HCT116 (cell line): ENCODE results near the gene RGS11. TPM values are rescaled to one million over a fixed set of nuclear protein-coding genes. Genes with fewer than 3 reads are reported as not detected.

Experiments used
- ATAC-seq: fragments of 200-7000 bp; cut with Tn5 transposase; 2 replicates; pipeline ENCODE4 v1.9.1; 2020; ENCODE audit warnings: mild to moderate bottlenecking, moderate library complexity
- BruUV-seq: library from RNA; stranded (reverse); fragments of 400-500 nt; replicated peaks from 2 replicates; lab custom pipeline; 2021; lab: Mats Ljungman, UMichigan
- CTCF ChIA-PET: fragments of 300-600 bp; sonication (Branson Sonifier 250); formaldehyde crosslinking; loops from one replicate; lab custom pipeline; 2021; ENCODE audit warnings: antibody characterized with exemption; lab: Charles Lee
- POLR2A ChIA-PET: fragments of 300-600, 350-600 bp; sonication (Branson Sonifier 250); formaldehyde crosslinking; loops from one replicate; lab custom pipeline; 2021; ENCODE audit warnings: antibody characterized with exemption; lab: Charles Lee
- RAD21 ChIA-PET, 2 experiments: fragments of 300-600 bp; sonication (Branson Sonifier 250); formaldehyde crosslinking; loops; one replicate each; lab custom pipeline; 2023; ENCODE audit warnings: low total read pairs in 2 of 2; ENCODE audit not compliant: uncharacterized antibody in 2 of 2, unreplicated experiment in 2 of 2, low non-redundant PET in 1 of 2; lab: Charles Lee
- DNase-seq: peaks from one replicate; pipeline ENCODE4 v3.0.0-alpha.2; 2010; ENCODE audit warnings: low read depth, low spot score
- H2AFZ ChIP-seq: fragments of 200-600 bp; shearing (Covaris generic), sonication (generic); 2 replicates; pipeline ENCODE4 v1.6.1; 2017; ENCODE audit warnings: low read depth, mixed run types, mixed read lengths, antibody characterized with exemption, low read length; ENCODE audit not compliant: poor library complexity, severe bottlenecking
- H3K27ac ChIP-seq: 2 replicates; pipeline ENCODE4 v1.5.1; 2012; ENCODE audit warnings: low read depth, low read length
- H3K27me3 ChIP-seq: fragments of 200-600 bp; sonication (generic); 2 replicates; pipeline ENCODE4 v1.6.1; 2016; ENCODE audit warnings: mixed run types, low read length, mixed read lengths; ENCODE audit not compliant: insufficient read depth
- H3K36me3 ChIP-seq, 2 experiments: fragments of 200-500 bp in 1 of 2; fragments of 200-600 bp in 1 of 2; sonication (Bioruptor generic) in 1 of 2; sonication (generic) in 1 of 2; 2 replicates each; pipeline versions ENCODE4 v1.5.1 to v1.6.1; 2014 to 2016; ENCODE audit warnings: low read length in 2 of 2, inconsistent platforms in 1 of 2, mixed read lengths in 1 of 2, mixed run types in 1 of 2; ENCODE audit not compliant: insufficient read depth in 2 of 2, control insufficient read depth in 1 of 2
- H3K4me1 ChIP-seq, 2 experiments: fragments of 200-600 bp in 1 of 2; sonication (generic) in 1 of 2; 2 replicates each; pipeline versions ENCODE4 v1.5.1 to v1.6.1; 2012 to 2017; ENCODE audit warnings: low read length in 2 of 2, inconsistent platforms in 1 of 2, mild to moderate bottlenecking in 1 of 2, mixed read lengths in 1 of 2, mixed run types in 1 of 2, moderate library complexity in 1 of 2; ENCODE audit not compliant: insufficient read depth in 2 of 2, control insufficient read depth in 1 of 2
- H3K4me2 ChIP-seq: fragments of 200-600 bp; sonication (generic); 2 replicates; pipeline ENCODE4 v1.6.1; 2017; ENCODE audit warnings: mixed run types, low read length, mixed read lengths
- H3K4me3 ChIP-seq, 2 experiments: fragments of 200-600 bp in 1 of 2; sonication (generic) in 1 of 2; replicated peaks in 1 of 2; 2 replicates each; pipeline ENCODE4 v1.5.1; 2011 to 2016; ENCODE audit warnings: low read length in 2 of 2, control low read depth in 1 of 2, low read depth in 1 of 2, mild to moderate bottlenecking in 1 of 2, mixed read lengths in 1 of 2, mixed run types in 1 of 2
- H3K79me2 ChIP-seq: fragments of 200-600 bp; sonication (generic); 2 replicates; pipeline ENCODE4 v1.6.1; 2017; ENCODE audit warnings: mild to moderate bottlenecking, mixed run types, low read length, moderate library complexity, mixed read lengths; ENCODE audit not compliant: insufficient read depth
- H3K9ac ChIP-seq: fragments of 200-600 bp; sonication (generic); 2 replicates; pipeline ENCODE4 v1.6.1; 2016; ENCODE audit warnings: low read length, mixed read lengths
- H3K9me2 ChIP-seq: fragments of 200-600 bp; sonication (generic), shearing (Covaris generic); 2 replicates; pipeline ENCODE4 v1.6.1; 2017; ENCODE audit warnings: mixed run types, mild to moderate bottlenecking, moderate library complexity; ENCODE audit not compliant: insufficient read depth
- H3K9me3 ChIP-seq, 2 experiments: fragments of 200-500 bp in 1 of 2; fragments of 200-600 bp in 1 of 2; sonication (Bioruptor generic) in 1 of 2; sonication (generic) in 1 of 2; 2 replicates each; pipeline ENCODE4 v1.6.1; 2014 to 2017; ENCODE audit warnings: low read length in 2 of 2, mixed read lengths in 2 of 2, inconsistent platforms in 1 of 2, low read depth in 1 of 2, mild to moderate bottlenecking in 1 of 2, mixed run types in 1 of 2, moderate library complexity in 1 of 2; ENCODE audit not compliant: control insufficient read depth in 1 of 2, insufficient read depth in 1 of 2
- H4K20me1 ChIP-seq: fragments of 200-600 bp; sonication (generic), shearing (Covaris generic); 2 replicates; pipeline ENCODE4 v1.6.1; 2017; ENCODE audit warnings: mixed run types, mild to moderate bottlenecking, moderate library complexity; ENCODE audit not compliant: insufficient read depth
- CBX3 ChIP-seq: IDR thresholded peaks from 2 replicates; pipeline ENCODE4 v1.6.1; 2012; ENCODE audit warnings: low read depth
- CEBPB ChIP-seq: IDR thresholded peaks from 2 replicates; pipeline ENCODE4 v1.6.1; 2012; ENCODE audit warnings: low read depth
- CTCF ChIP-seq, 3 experiments: fragments of 200-600 bp in 1 of 3; sonication (generic) in 1 of 3; IDR thresholded peaks in 2 of 3; conservative IDR thresholded peaks in 1 of 3; 2 replicates each; pipeline ENCODE4 v1.5.1; 2012 to 2017; ENCODE audit warnings: low read depth in 2 of 3, low read length in 2 of 3, antibody characterized with exemption in 1 of 3, borderline replicate concordance in 1 of 3, control low read depth in 1 of 3, mild to moderate bottlenecking in 1 of 3, mixed read lengths in 1 of 3, mixed run types in 1 of 3, moderate library complexity in 1 of 3; ENCODE audit not compliant: insufficient read depth in 1 of 3
- EGR1 ChIP-seq: IDR thresholded peaks from 2 replicates; pipeline ENCODE4 v1.6.1; 2012; ENCODE audit warnings: low read depth
- ELF1 ChIP-seq: IDR thresholded peaks from 2 replicates; pipeline ENCODE4 v1.6.1; 2012; ENCODE audit warnings: low read depth, borderline replicate concordance
- EZH2 ChIP-seq: fragments of 200-600 bp; sonication (generic); IDR thresholded peaks from 2 replicates; pipeline ENCODE4 v1.6.1; 2017; ENCODE audit warnings: antibody characterized with exemption, mixed run types
- FOSL1 ChIP-seq: IDR thresholded peaks from 2 replicates; pipeline ENCODE4 v1.6.1; 2012; ENCODE audit warnings: low read depth
- MAX ChIP-seq: IDR thresholded peaks from 2 replicates; pipeline ENCODE4 v1.6.1; 2012
- POLR2AphosphoS5 ChIP-seq: IDR thresholded peaks from 2 replicates; pipeline ENCODE4 v1.6.1; 2011; ENCODE audit warnings: mild to moderate bottlenecking, low read depth, low read length, moderate library complexity
- RAD21 ChIP-seq: IDR thresholded peaks from 2 replicates; pipeline ENCODE4 v1.6.1; 2012; ENCODE audit warnings: low read depth, mild to moderate bottlenecking
- REST ChIP-seq: IDR thresholded peaks from 2 replicates; pipeline ENCODE4 v1.6.1; 2012; ENCODE audit warnings: low read depth
- SIN3A ChIP-seq: IDR thresholded peaks from 2 replicates; pipeline ENCODE4 v1.6.1; 2012; ENCODE audit warnings: low read depth
- SP1 ChIP-seq: IDR thresholded peaks from 2 replicates; pipeline ENCODE4 v1.6.1; 2012; ENCODE audit warnings: low read depth
- SRF ChIP-seq: IDR thresholded peaks from 2 replicates; pipeline ENCODE4 v1.6.1; 2012; ENCODE audit warnings: low read depth
- TCF7L2 ChIP-seq: IDR thresholded peaks from 2 replicates; pipeline ENCODE4 v1.7.0; 2011; ENCODE audit warnings: borderline replicate concordance, inconsistent platforms; ENCODE audit not compliant: insufficient read depth, insufficient read length; ENCODE audit errors: extremely low read depth
- ZBTB33 ChIP-seq: IDR thresholded peaks from 2 replicates; pipeline ENCODE4 v1.6.1; 2011; ENCODE audit warnings: mild to moderate bottlenecking, low read length, moderate library complexity; ENCODE audit not compliant: insufficient replicate concordance; ENCODE audit errors: extremely low read depth
- ZFX ChIP-seq: fragments of 450-650 bp; IDR thresholded peaks from 2 replicates; pipeline ENCODE4 v1.6.1; 2017
- intact Hi-C: fragments of 100-400 bp; cut with micrococcal nuclease; formaldehyde crosslinking; loops from 2 replicates; pipeline ENCODE4 v1.10.0; 2022
- total RNA-seq: library from RNA; stranded (reverse); gene quantifications from one replicate; pipeline ENCODE4 v1.2.1, GENCODE V29; 2021; ENCODE audit not compliant: unreplicated experiment

The RGS11 gene
- total RNA-seq, 1 experiment from 2014 or later, result not detected

GRCh38 chr16:301950-302349, 26.2 kb upstream of the RGS11 start:
- no peaks in the 10 kb centered on the region for H3K9me3 ChIP-seq
- no peaks in the 10 kb centered on the region for H3K79me2 ChIP-seq
- no peak for TF ChIP-seq MAX
- no peak for TF ChIP-seq ZFX
- TF ChIP-seq TCF7L2, result no peak
- TF ChIP-seq ELF1, result no peak
- TF ChIP-seq CTCF (IDR thresholded peaks at IDR 0.05 in 2 of 3, conservative IDR thresholded peaks at IDR 0.05 in 1 of 3; ENCODE audit: borderline replicate concordance in 1 of 3, insufficient read depth in 1 of 3, low read depth in 2 of 3, low read length in 2 of 3), result no peak
- TF ChIP-seq ZBTB33, result no peak
- TF ChIP-seq SRF, result no peak
- TF ChIP-seq EGR1, result no peak
- no peak for TF ChIP-seq RAD21
- no peak for TF ChIP-seq SIN3A
- TF ChIP-seq REST, result no peak
- TF ChIP-seq POLR2AphosphoS5, result no peak
- TF ChIP-seq SP1, result no peak
- no peak for TF ChIP-seq EZH2
- no peak for TF ChIP-seq CBX3
- TF ChIP-seq FOSL1, result no peak
- TF ChIP-seq CEBPB, result no peak
- no peaks in the 10 kb centered on the region for H3K9me2 ChIP-seq
- no peaks in the 10 kb centered on the region; a peak in 1 of 4 replicates for H3K36me3 ChIP-seq
- RAD21 ChIA-PET, result no interaction called here
- no peak for DNase-seq
- H3K4me2 ChIP-seq, result no peak overlapping the region
- H3K4me3 ChIP-seq, result no peak overlapping the region
- no peak overlapping the region for H2AFZ ChIP-seq
- no TSS peak for BruUV-seq
- H3K9ac ChIP-seq, result no peak overlapping the region
- no peaks in the 10 kb centered on the region for H3K4me1 ChIP-seq
- ATAC-seq, result no peak
- H3K27me3 ChIP-seq, result no peaks in the 10 kb centered on the region
- POLR2A ChIA-PET, result no interaction called here
- no peak overlapping the region for H3K27ac ChIP-seq
- CTCF ChIA-PET, result no interaction called here
- intact Hi-C loops, result no loop called here
- H4K20me1 ChIP-seq, result no peaks in the 10 kb centered on the region
